HepG2 (cell line): ENCODE results near the gene SNRNP48. TPM values are rescaled to one million over a fixed set of nuclear protein-coding genes. Genes with fewer than 3 reads are reported as not detected.

Experiments used
- ADNP ChIP-seq: sonication (generic); formaldehyde crosslinking; IDR thresholded peaks from 2 replicates; pipeline ENCODE4 v1.4.0; 2020; ENCODE audit warnings: missing genetic modification reagents
- ATF7 ChIP-seq, 2 experiments: fragments of 450-650 bp in 1 of 2; sonication (generic) in 1 of 2; formaldehyde crosslinking in 1 of 2; IDR thresholded peaks; 2 replicates each; pipeline versions ENCODE4 v1.4.0 to v1.6.1; 2016 to 2020; ENCODE audit warnings: antibody characterized with exemption in 1 of 2, mild to moderate bottlenecking in 1 of 2, missing genetic modification reagents in 1 of 2
- CBX2 ChIP-seq, 2 experiments: fragments of 200-600 bp in 1 of 2; sonication (generic); formaldehyde crosslinking in 1 of 2; IDR thresholded peaks; 2 replicates each; pipeline versions ENCODE4 v1.7.0 to v1.8.1; 2018 to 2022; ENCODE audit warnings: low read depth in 2 of 2, low read length in 1 of 2, mild to moderate bottlenecking in 1 of 2, missing genetic modification reagents in 1 of 2
- E2F1 ChIP-seq: sonication (generic); formaldehyde crosslinking; IDR thresholded peaks from 2 replicates; pipeline ENCODE4 v1.5.0; 2020; ENCODE audit warnings: missing genetic modification reagents
- FOXP4 ChIP-seq: sonication (generic); formaldehyde crosslinking; IDR thresholded peaks from 2 replicates; pipeline ENCODE4 v1.4.0; 2020; ENCODE audit warnings: missing genetic modification reagents
- IKZF1 ChIP-seq: fragments of 450-650 bp; IDR thresholded peaks from 2 replicates; pipeline ENCODE4 v1.7.1; 2016
- NR2F1 ChIP-seq, 2 experiments: fragments of 450-650 bp in 1 of 2; formaldehyde crosslinking in 1 of 2; IDR thresholded peaks; 2 replicates each; pipeline versions ENCODE4 v1.5.0 to v1.6.1; 2016 to 2020; ENCODE audit warnings: mild to moderate bottlenecking in 1 of 2, missing compliant biosample characterization in 1 of 2, missing genetic modification reagents in 1 of 2, moderate library complexity in 1 of 2
- ZNF318 ChIP-seq: sonication (generic); formaldehyde crosslinking; IDR thresholded peaks from 2 replicates; pipeline ENCODE4 v1.4.0; 2020; ENCODE audit warnings: mild to moderate bottlenecking, missing genetic modification reagents
- ZNF430 ChIP-seq: sonication (generic); formaldehyde crosslinking; IDR thresholded peaks from 2 replicates; pipeline ENCODE4 v1.9.0; 2021; ENCODE audit warnings: mild to moderate bottlenecking, missing genetic modification reagents
- ZNF747 ChIP-seq: sonication (generic); formaldehyde crosslinking; IDR thresholded peaks from 2 replicates; pipeline ENCODE4 v1.8.1; 2023; ENCODE audit warnings: missing genetic modification reagents, mild to moderate bottlenecking, borderline replicate concordance
- polyA plus RNA-seq, 8 experiments: library from polyadenylated mRNA; depleted of rRNA in 3 of 8; stranded (reverse) in 7 of 8; unstranded in 1 of 8; fragments of >200 nt; fragmentation: Illumina TruSeq in 4 of 8; extraction: Trizol in 4 of 8; gene quantifications; 2 replicates each; pipeline versions ENCODE4 v1.2.1 to v1.2.3, GENCODE V29; 2011 to 2016; ENCODE audit warnings: low read depth in 4 of 8, missing spikeins in 1 of 8, mixed read lengths in 1 of 8; ENCODE audit not compliant: insufficient read depth in 1 of 8
- total RNA-seq, 5 experiments: library from RNA; depleted of rRNA; stranded (reverse); fragments of >200 nt; fragmentation: Illumina TruSeq; extraction: Trizol; gene quantifications; 2 replicates each; pipeline ENCODE4 v1.2.3, GENCODE V29; 2016; ENCODE audit warnings: low read depth in 1 of 5
- TF ChIP-seq, protein P1 (sequence below): sonication (generic); formaldehyde crosslinking; IDR thresholded peaks from 2 replicates; pipeline ENCODE4 v1.4.0; 2020; ENCODE audit warnings: missing genetic modification reagents

Gene SNRNP48
- total and polyA plus RNA-seq, 2 of the 13 experiments (the other 11 are each of a cell fraction or from before 2014, with no cell fraction given): 17.5 to 47.5 TPM

DNA sequence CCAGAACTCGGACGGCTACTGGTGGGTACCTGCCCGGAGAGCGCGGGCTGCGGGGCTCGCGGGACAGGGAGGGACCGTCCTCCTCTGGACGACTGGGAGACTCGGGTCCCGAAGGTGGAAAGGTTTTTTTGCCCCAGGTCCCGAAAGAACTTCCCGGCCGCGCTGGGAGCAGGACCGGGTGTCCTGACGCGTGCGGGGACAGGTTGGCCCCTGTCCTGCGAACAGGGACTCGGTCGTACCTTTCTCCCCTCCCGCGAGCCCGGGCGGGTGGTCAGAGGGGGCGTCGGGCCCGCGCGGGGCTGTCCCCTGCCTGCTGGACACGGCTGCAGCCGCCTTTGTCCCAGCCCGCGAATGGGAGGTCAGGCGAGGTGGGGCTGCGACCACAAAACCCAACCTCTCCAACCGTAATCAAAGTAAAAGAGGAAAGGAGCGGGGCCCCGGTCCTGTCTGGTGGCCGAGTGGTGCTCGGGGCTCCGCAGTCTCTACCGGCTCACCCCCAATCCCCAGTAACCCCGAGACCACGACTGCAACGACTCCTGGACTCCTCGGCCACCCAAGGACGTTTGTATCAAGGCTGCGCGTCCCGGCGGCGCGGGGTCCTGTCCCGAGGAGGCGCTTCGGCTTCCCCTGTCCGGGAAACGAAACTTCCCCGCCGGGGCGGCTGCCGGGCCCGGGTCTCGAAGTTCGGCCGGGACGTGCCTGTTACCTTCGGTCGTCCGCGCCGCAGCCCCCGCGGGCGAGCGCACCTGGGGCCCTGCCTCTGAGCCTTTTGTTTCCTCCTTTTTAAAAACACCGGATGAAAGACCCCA, 47.7 kb upstream of the SNRNP48 start (continued):
- TF ChIP-seq ZNF747 (CRISPR knock-in tag): no peak; the same call in none of the 2 replicates
- TF ChIP-seq IKZF1: no peak
- peak; percentile 64; the same call in 1 of the 2 replicates for TF ChIP-seq ZNF430 (CRISPR knock-in tag)
- TF ChIP-seq E2F1 (CRISPR knock-in tag): no peak
- TF ChIP-seq NR2F1 (CRISPR knock-in tag; IDR thresholded peaks at IDR 0.05): no peak
- no peak for TF ChIP-seq FOXP4 (CRISPR knock-in tag)
- no peak for TF ChIP-seq ATF7 (IDR thresholded peaks at IDR 0.05)
- TF ChIP-seq ATF7 (CRISPR knock-in tag; IDR thresholded peaks at IDR 0.05): no peak
- TF ChIP-seq ADNP: no peak
- TF ChIP-seq, protein P1, sequence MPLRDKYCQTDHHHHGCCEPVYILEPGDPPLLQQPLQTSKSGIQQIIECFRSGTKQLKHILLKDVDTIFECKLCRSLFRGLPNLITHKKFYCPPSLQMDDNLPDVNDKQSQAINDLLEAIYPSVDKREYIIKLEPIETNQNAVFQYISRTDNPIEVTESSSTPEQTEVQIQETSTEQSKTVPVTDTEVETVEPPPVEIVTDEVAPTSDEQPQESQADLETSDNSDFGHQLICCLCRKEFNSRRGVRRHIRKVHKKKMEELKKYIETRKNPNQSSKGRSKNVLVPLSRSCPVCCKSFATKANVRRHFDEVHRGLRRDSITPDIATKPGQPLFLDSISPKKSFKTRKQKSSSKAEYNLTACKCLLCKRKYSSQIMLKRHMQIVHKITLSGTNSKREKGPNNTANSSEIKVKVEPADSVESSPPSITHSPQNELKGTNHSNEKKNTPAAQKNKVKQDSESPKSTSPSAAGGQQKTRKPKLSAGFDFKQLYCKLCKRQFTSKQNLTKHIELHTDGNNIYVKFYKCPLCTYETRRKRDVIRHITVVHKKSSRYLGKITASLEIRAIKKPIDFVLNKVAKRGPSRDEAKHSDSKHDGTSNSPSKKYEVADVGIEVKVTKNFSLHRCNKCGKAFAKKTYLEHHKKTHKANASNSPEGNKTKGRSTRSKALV (CRISPR knock-in tag): peak; percentile 25; the same call in 1 of the 2 replicates
- TF ChIP-seq CBX2 (IDR thresholded peaks at IDR 0.05; ENCODE audit: low read depth, low read length): no peak
- no peak for TF ChIP-seq CBX2 (CRISPR knock-in tag; IDR thresholded peaks at IDR 0.05; ENCODE audit: low read depth)
- no peak for TF ChIP-seq ZNF318 (CRISPR knock-in tag)
